Measurements from ENCODE around the gene VMP1. TPM values are rescaled to one million over a fixed set of nuclear protein-coding genes. Genes with fewer than 3 reads are reported as not detected.
"Not testable (repeated sequence)": the region's sequence is repeated elsewhere in the genome, so short reads cannot be mapped to it uniquely, and the experiment has no call there.

Gene VMP1
- polyA plus RNA-seq, 10 donors: 40.5 to 63.3 (median 53.8) TPM

- not testable (repeated sequence) for DNase-seq
Measured at GRCh38 chr17:59806322-59806721, 98.9 kb downstream of the VMP1 start.

- DNase-seq: no peak
Measured at GRCh38 chr17:59807892-59808509, 100.5 kb downstream of the VMP1 start.

DNA sequence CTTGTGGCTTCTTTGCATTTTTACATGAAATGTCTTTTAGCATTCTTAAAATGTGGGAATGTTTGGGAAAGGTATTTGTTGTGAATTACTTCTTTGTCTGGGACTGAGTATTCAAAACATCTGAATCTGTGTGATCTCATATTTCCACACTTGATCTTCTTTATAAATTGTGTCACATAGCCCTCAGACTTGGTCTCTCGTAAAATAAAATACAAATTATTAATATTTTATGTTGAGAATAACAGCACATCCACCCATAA lies 103.4 kb downstream of the VMP1 start:
- no peak for DNase-seq

DNA sequence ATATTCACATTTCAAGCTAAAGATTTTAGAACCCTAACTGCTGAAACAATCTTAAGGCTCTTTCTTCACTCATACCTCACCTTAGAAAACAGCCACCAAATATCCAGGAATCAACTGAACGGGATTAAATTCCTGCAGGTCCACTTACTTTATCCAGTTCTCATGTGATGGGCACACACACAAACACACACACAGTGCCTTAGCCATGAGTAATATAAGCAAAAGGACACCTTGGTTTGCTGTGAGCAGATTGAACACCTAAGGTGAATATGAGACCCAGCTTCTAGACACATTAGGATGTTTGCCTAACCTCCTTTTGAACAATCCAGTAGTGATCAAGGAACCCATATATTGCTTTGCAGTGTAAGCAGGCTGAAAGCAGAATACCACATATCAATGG lies 103.8 kb downstream of the VMP1 start:
- DNase-seq: no peak

DNA sequence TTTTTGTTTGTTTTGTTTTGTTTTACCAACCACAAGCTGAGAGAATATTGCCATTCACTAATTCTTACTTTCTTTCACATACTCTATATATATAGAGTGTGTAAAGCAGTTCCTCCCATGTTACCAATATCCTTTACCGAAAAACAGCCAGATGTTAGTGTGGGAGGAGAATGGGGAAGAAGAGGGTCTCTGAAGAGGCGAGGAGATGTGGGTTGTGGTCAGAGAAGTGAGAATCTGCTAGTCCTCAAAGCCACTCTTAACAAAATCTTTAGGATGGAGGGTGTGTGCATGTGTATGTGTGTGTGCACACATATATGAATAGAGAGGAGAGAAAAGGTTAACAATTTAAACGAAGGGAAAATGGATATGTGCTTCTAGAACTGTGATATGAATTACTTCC lies 104.7 kb downstream of the VMP1 start:
- no peak for DNase-seq

DNA sequence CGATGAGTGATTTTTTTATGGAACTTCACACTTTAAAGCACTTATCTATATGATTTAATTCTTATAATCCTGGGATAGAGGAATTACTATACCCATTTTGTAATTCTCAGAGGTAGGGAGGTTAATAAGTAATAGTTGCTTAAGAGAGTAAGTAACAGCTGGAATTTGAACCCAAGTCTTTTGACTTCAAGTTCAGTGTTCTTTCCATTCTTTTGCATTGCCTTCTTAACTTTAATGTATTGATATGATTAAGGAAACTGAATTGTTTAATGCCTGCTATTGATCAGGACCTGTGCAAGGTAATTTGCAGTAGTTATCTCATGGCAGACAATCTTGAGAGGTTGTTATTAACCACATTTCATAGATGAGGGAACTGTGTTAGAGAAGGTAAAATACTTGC lies 106.8 kb downstream of the VMP1 start:
- DNase-seq: no peak

DNA sequence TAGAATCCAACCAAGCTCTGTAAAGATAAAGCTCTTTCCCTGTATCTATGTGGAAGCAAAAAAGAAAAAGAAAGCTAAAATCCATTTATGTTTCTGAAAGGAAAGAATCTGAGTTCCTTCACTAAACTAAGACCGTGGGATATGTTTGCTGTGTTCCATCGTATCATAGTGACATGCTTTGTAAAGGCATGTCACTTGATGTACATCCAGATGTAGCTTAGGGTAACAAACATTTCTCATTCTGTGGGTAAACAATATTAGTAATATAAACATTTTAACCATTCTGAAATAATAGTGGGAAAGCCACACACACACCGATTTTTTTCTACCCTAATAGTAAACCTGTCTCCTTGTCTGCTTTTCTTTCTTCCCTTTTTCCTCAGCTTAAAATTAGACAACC lies 107.2 kb downstream of the VMP1 start:
- no peak for DNase-seq

DNA sequence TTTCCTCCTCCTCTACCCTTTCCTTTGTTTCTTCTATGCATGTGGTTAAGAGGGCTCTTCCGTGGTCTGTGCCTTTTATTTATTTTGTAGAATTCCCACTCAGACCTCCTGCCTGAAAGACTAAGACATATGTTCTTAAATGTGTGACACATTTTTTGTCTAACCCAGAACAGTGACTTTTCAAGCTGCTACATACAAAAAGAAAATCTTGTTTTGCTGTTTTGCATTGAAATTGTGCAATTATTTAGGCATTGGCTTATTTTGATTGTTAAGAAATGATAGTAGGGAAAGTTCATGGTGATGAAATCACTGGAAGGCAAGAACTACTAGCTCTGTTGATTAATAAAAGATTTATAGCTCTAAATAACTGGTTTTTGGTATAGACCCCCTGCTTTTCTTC lies 108.5 kb downstream of the VMP1 start:
- DNase-seq: no peak

- DNase-seq: peak in 2 of 3 donors; percentile 59 to 83
Measured at GRCh38 chr17:59825533-59826322, 118.3 kb downstream of the VMP1 start.

- no peak for DNase-seq
Measured at GRCh38 chr17:59826706-59827453, 119.4 kb downstream of the VMP1 start.

- no peak for DNase-seq
Measured at GRCh38 chr17:59827721-59828477, 120.4 kb downstream of the VMP1 start.

GRCh38 chr17:59828478-59828760 lies 121.0 kb downstream of the VMP1 start:
- DNase-seq: no peak

DNA sequence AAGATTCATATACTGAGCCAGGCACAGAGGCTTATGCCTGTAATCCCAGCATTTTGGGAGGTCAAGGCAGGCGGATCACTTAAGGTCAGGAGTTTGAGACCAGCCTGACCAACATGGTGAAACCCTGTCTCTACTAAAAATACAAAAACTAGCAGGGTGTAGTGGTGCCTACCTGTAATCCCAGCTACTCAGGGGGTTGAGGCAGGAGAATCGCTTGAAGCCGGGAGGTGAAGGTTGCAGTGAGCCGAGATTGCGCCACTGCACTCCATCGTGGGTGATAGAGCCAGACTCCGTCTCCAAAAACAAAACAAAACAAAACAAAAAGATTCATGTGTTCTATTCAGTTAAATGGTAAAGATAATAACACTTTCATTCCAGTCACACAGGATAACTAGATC lies 121.4 kb downstream of the VMP1 start:
- DNase-seq: not testable (repeated sequence)

GRCh38 chr17:59829217-59830006 lies 122.0 kb downstream of the VMP1 start:
- DNase-seq: peak in 2 of 3 donors; percentile 54 to 98

GRCh38 chr17:59830007-59830630 lies 122.7 kb downstream of the VMP1 start:
- no peak for DNase-seq

GRCh38 chr17:59830846-59831486 lies 123.5 kb downstream of the VMP1 start:
- DNase-seq: no peak

GRCh38 chr17:59832883-59833379 lies 125.5 kb downstream of the VMP1 start:
- DNase-seq: no peak

GRCh38 chr17:59837308-59838051 lies 130.0 kb downstream of the VMP1 start:
- peak; percentile 90 to 99 (median 94) for DNase-seq

- DNase-seq: peak in 1 of 3 donors; percentile 58
Measured at GRCh38 chr17:59838052-59838916, 130.8 kb downstream of the VMP1 start.

Data from muscle of back (tissue), 11 donors.